ENCODE data around the gene NEUROD1. TPM values are rescaled to one million over a fixed set of nuclear protein-coding genes. Genes with fewer than 3 reads are reported as not detected.

Gene NEUROD1
- total RNA-seq, result not detected in 2 replicates

DNA sequence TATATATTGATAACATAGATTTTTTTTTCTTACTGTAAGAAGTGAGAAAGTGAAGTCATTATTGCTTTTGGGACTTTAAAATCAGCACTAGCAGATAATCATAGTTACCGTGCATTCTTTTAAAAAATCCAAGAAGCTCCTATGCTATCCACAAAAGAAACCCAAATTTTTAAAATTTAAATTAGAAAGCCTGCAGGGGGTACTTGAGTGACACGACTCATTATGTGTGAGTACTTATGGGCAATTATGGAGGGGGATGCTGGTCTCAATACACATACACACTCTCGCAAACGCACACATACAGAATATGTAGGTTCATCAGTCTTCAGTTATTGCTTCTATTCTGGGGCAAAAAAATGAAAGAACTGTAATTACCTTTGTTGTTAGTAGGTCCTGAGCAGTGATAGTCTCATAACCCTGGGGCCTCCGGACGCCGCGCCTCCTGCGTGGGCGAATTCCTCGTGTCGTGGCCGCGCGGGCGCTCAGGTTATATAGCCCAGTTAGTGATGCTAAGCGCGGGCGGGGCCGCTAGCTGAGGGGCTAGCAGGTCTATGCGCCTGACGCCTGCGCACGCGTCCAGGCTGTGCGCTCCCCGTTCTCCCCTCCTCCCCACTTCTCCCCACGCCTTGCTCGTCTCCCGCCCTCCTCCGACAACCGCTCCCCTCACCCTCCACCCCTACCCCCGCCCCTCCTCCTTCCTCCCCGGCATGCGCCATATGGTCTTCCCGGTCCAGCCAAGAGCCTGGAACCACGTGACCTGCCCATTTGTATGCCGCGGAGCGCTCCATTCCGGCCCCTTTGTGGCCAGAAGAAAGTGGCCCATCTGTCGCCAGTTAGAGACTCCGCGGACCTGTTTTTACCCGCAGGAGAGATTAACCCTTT lies at the start of gene NEUROD1:
Gene NEUROD1, minus strand, starts transcription at position 463 of the 882 bp plus-strand sequence. CDS start 1,657 bp downstream, outside the sequence.
- TF ChIP-seq, protein P1, sequence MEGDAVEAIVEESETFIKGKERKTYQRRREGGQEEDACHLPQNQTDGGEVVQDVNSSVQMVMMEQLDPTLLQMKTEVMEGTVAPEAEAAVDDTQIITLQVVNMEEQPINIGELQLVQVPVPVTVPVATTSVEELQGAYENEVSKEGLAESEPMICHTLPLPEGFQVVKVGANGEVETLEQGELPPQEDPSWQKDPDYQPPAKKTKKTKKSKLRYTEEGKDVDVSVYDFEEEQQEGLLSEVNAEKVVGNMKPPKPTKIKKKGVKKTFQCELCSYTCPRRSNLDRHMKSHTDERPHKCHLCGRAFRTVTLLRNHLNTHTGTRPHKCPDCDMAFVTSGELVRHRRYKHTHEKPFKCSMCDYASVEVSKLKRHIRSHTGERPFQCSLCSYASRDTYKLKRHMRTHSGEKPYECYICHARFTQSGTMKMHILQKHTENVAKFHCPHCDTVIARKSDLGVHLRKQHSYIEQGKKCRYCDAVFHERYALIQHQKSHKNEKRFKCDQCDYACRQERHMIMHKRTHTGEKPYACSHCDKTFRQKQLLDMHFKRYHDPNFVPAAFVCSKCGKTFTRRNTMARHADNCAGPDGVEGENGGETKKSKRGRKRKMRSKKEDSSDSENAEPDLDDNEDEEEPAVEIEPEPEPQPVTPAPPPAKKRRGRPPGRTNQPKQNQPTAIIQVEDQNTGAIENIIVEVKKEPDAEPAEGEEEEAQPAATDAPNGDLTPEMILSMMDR (IDR thresholded peaks at IDR 0.05; ENCODE audit: extremely low read depth, low read depth, low read length), result no peak
- Histone ChIP-seq H3K36me3 (ENCODE audit: insufficient read depth, low read length) (no peaks in the 10 kb centered on the region), H3K27me3 (ENCODE audit: insufficient read depth, low read length) (peaks cover 77% of the 10 kb centered on the region), H3K4me2 (ENCODE audit: insufficient read depth, low read length) (peak within 1 kb of the TSS; percentile 60), H3K79me2 (ENCODE audit: insufficient read depth, low read length) (no peaks in the 10 kb centered on the region), H4K20me1 (ENCODE audit: insufficient read depth, low read length) (no peaks in the 10 kb centered on the region), H3K9me3 (ENCODE audit: low read depth, low read length) (no peaks in the 10 kb centered on the region), H3K4me1 (ENCODE audit: insufficient read depth, low read length) (no peaks in the 10 kb centered on the region), H3K4me3 (ENCODE audit: insufficient read depth, low read length) (no peak within 1 kb of the TSS), H2AFZ (ENCODE audit: low read length) (no peak within 1 kb of the TSS), H3K27ac (ENCODE audit: low read depth, low read length) (no peak within 1 kb of the TSS)
- DNase-seq (ENCODE audit: insufficient read length, low spot score, missing footprints), result peak; percentile 78

DNA sequence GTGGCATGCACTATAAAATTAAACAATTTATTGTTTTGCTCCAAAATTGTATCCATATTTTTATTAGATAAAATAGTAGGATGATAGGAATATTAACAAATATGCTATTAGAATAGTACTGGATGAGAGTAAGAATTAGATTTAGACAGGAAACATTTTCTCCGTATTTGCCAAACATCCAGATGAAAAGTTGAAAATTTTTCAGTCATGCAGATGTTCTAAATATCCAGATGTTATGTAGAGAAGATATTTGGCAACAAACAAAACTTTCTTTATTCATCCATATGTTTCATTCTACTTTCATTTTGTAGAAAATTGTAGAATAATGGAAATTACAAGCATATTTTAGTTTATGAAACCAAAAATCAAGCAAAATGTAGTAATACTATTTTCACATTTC lies 45.2 kb upstream of the NEUROD1 start:
- Histone ChIP-seq H3K4me2 (ENCODE audit: insufficient read depth, low read length) (no peak overlapping the region), H3K27ac (ENCODE audit: low read depth, low read length) (no peak overlapping the region), H3K36me3 (ENCODE audit: insufficient read depth, low read length) (no peaks in the 10 kb centered on the region), H3K79me2 (ENCODE audit: insufficient read depth, low read length) (no peaks in the 10 kb centered on the region), H3K4me3 (ENCODE audit: insufficient read depth, low read length) (no peak overlapping the region), H3K4me1 (ENCODE audit: insufficient read depth, low read length) (no peaks in the 10 kb centered on the region), H3K9me3 (ENCODE audit: low read depth, low read length) (no peaks in the 10 kb centered on the region), H3K27me3 (ENCODE audit: insufficient read depth, low read length) (peaks cover 10% of the 10 kb centered on the region), H4K20me1 (ENCODE audit: insufficient read depth, low read length) (no peaks in the 10 kb centered on the region), H2AFZ (ENCODE audit: low read length) (no peak overlapping the region)
- no peak for DNase-seq (ENCODE audit: insufficient read length, low spot score, missing footprints)
- TF ChIP-seq, protein P1 (IDR thresholded peaks at IDR 0.05; ENCODE audit: extremely low read depth, low read depth, low read length), result no peak

DNA sequence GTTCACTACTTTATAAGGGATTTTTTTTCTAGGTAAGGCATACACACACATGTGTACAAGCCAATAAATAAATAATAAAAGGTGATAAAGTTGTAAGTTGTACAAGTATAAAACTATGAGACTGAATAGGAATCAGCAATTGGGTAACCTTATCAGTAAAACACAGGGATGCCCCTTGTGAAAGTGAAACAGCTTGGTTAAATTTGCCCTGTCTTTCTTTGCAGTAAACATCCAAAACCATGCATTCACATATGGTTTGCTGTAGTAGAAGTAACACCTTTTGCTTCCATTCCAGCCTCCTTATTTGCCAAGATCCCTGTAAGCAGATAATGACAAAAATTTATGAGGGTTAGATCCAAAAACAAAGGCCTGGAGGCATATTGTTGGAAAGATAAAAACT lies 44.3 kb upstream of the NEUROD1 start:
- Histone ChIP-seq H3K79me2 (ENCODE audit: insufficient read depth, low read length) (no peaks in the 10 kb centered on the region), H3K4me2 (ENCODE audit: insufficient read depth, low read length) (no peak overlapping the region), H3K4me3 (ENCODE audit: insufficient read depth, low read length) (no peak overlapping the region), H3K4me1 (ENCODE audit: insufficient read depth, low read length) (no peaks in the 10 kb centered on the region), H3K27ac (ENCODE audit: low read depth, low read length) (no peak overlapping the region), H3K9me3 (ENCODE audit: low read depth, low read length) (no peaks in the 10 kb centered on the region), H2AFZ (ENCODE audit: low read length) (no peak overlapping the region), H3K36me3 (ENCODE audit: insufficient read depth, low read length) (no peaks in the 10 kb centered on the region), H4K20me1 (ENCODE audit: insufficient read depth, low read length) (no peaks in the 10 kb centered on the region), H3K27me3 (ENCODE audit: insufficient read depth, low read length) (peaks cover 10% of the 10 kb centered on the region)
- no peak for DNase-seq (ENCODE audit: insufficient read length, low spot score, missing footprints)
- TF ChIP-seq, protein P1 (IDR thresholded peaks at IDR 0.05; ENCODE audit: extremely low read depth, low read depth, low read length), result no peak

DNA sequence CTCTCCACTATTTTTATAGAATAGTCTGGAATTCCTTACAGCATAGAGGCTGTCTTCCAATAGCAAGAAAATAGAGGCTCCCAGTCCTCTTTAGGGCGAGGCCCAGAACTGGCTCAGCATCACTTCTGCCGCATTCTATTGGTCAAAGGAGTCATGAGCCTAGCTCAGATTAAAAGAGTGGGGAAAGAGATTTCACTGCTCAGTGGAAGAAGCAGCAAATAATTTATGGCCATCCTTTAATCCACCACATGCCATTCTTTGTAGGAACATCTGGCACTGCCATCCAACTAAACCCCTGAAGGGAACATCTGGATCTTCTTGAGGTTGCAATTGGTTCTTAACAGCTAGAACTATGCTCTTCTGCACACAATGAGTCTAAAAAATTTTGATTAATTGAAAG lies 43.4 kb upstream of the NEUROD1 start:
- Histone ChIP-seq H3K4me3 (ENCODE audit: insufficient read depth, low read length) (no peak overlapping the region), H3K27ac (ENCODE audit: low read depth, low read length) (no peak overlapping the region), H3K36me3 (ENCODE audit: insufficient read depth, low read length) (no peaks in the 10 kb centered on the region), H3K79me2 (ENCODE audit: insufficient read depth, low read length) (no peaks in the 10 kb centered on the region), H3K4me2 (ENCODE audit: insufficient read depth, low read length) (no peak overlapping the region), H4K20me1 (ENCODE audit: insufficient read depth, low read length) (no peaks in the 10 kb centered on the region), H3K9me3 (ENCODE audit: low read depth, low read length) (no peaks in the 10 kb centered on the region), H2AFZ (ENCODE audit: low read length) (no peak overlapping the region), H3K27me3 (ENCODE audit: insufficient read depth, low read length) (peaks cover 10% of the 10 kb centered on the region), H3K4me1 (ENCODE audit: insufficient read depth, low read length) (no peaks in the 10 kb centered on the region)
- TF ChIP-seq, protein P1 (IDR thresholded peaks at IDR 0.05; ENCODE audit: extremely low read depth, low read depth, low read length), result no peak
- DNase-seq (ENCODE audit: insufficient read length, low spot score, missing footprints), result no peak

Measured in osteoblast (primary cell).